Kidney capillary endothelial cell (primary cell): ENCODE results near the gene ALCAM.
"Not testable (repeated sequence)": the region's sequence is repeated elsewhere in the genome, so short reads cannot be mapped to it uniquely, and the experiment has no call there.

Experiments used
- DNase-seq: peaks from one replicate; pipeline ENCODE4 v3.0.0-alpha.2; 2018; ENCODE audit warnings: low spot score

ALCAM gene

GRCh38 chr3:105389759-105390158, 23.1 kb downstream of the ALCAM start:
- not testable (repeated sequence) for DNase-seq

DNA sequence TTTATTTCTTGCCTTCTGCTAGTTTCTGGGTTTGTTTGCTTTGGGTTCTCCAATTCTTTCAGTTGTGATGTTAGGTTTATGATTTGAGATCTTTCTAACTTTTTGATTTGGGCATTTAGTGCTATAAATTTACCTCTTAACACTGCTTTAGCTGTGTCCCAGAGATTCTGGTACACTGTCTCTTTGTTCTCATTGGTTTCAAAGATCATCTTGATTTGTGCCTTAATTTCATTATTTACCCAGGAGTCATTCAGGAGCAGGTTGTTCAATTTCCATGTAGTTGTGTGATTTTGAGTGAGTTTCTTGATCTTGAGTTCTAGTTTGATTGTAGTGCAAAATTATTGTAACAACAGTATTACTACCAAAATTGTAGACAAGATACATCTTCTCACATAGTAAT, 25.9 kb downstream of the ALCAM start:
- not testable (repeated sequence) for DNase-seq

DNA sequence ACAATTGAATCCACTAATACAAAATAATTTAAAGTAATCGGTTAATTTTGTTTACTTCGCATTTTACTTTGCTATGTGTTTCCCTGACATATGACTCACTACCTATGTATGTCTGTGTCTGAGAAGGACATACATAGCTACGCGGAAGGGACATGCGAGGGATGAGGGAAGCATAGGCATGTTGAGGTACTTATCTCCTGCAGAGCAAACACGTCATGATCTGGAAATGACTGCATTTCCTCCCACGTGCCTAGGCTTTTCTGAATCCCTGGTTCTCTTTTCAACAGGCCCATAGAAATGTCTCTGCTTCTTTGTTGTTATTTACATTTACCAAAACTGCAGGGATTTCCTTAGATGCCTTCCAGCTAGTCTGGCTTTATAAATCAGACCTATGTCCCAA, 27.5 kb downstream of the ALCAM start:
- peak; percentile 23 for DNase-seq

DNA sequence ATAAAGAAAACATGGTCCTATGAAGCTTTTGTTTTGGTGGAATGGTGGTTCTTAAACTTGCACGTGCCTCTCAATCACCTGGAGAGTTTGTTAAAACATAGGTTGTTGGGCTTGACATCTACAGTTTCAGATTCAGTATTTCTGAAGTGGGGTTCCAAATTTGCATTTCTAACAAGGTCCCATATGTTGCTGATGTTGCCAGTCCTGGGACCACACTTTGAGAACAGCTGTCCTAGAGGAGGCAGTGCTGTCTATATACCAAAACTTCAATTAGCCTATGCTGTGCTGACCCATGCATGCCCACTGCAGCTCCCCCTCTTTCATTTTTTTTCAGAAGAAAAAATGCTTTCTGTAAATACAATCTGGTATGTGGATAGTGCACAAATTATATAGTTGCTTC, 31.3 kb downstream of the ALCAM start:
- DNase-seq: no peak

DNA sequence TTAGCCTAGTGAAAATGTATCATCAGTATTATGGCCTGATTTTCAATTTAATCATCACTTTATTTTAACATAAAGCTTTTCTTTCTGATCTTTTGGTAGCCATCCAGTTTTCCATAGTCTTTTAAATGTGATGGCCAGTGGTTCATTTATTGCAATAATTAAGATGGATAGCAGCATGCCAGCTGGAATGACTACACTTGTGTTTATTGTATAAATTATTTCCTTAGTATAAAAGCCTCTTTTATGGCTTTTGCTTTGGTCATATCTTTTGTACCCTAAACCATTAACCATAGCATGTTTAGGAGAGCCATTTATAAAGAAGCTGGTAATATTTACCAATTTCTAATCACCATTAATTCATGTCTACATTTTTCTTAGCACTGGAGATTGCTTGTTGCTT, 31.7 kb downstream of the ALCAM start:
- DNase-seq: no peak

GRCh38 chr3:105399062-105399461, 32.4 kb downstream of the ALCAM start:
- no peak for DNase-seq

GRCh38 chr3:105399611-105400010, 32.9 kb downstream of the ALCAM start:
- no peak for DNase-seq

GRCh38 chr3:105401254-105401653, 34.5 kb downstream of the ALCAM start:
- DNase-seq: no peak

- no peak for DNase-seq
Measured at GRCh38 chr3:105401691-105402149, 35.0 kb downstream of the ALCAM start.

DNA sequence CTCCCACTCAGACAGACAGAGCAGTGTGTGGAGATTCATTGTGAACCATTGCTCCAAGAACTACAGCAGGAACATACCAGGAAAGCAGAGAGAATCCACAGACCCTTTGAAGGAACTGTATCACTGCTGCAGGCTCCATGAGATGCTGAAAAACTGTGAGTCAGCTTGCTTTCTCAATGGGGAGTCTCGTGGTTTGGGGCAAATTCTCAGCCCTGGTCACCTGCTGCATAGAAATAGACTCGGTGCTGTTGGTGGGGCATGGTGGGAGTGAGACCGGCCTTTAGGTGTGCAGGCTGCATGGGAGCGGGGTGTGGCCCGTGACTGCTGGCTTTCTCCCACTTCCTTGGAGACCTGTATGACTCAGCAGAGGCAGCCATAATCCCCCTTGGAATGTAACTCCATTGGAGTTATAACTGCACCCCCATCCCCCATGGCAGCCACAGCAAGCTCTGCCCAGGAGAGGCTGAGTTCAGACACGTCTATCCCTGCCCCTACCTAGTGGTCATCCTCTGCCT, 35.6 kb downstream of the ALCAM start:
- no peak for DNase-seq

GRCh38 chr3:105403034-105403433, 36.3 kb downstream of the ALCAM start:
- DNase-seq: not testable (repeated sequence)

GRCh38 chr3:105406268-105406667, 39.6 kb downstream of the ALCAM start:
- DNase-seq: no peak

DNA sequence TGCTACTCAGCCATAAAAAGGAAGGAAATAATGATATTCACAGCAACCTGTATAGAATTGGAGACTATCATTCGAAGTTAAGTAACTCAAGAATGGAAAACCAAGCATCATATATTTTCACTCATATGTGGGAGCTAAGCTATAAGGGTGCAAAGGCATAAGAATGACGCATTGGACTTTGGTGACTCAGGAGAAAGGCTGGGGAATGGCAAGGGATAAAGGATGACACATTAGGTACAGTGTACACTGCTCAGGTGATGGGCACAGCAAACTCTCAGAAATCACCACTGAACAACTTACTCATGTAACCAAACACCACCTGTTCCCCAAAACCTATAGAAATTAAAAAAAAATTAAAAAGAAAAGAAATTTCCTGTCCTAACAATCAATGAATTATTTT, 42.7 kb downstream of the ALCAM start:
- DNase-seq: no peak

- no peak for DNase-seq
Measured at GRCh38 chr3:105413343-105413887, 46.7 kb downstream of the ALCAM start.

- no peak for DNase-seq
Measured at GRCh38 chr3:105414841-105415240, 48.1 kb downstream of the ALCAM start.

DNA sequence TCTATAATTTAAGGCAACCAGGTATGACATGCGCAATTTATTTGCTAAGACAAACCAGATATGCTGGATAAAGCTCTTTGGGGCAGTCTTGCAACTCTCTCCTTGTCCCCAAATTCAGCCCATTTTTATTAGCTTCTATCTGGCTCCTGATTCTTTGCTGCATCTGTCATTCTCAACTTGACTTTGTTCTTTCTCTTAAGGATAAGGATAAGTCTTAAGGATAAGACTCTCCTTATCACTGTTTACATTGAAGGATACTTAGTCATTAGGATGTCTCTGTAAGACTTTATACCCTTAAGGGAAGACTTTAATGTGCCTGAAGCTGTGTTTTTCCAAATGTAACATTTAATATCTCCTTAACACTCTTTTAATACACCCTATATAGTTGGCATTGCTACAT, 49.2 kb downstream of the ALCAM start:
- DNase-seq: no peak

- no peak for DNase-seq
Measured at GRCh38 chr3:105417525-105418289, 51.0 kb downstream of the ALCAM start.

DNA sequence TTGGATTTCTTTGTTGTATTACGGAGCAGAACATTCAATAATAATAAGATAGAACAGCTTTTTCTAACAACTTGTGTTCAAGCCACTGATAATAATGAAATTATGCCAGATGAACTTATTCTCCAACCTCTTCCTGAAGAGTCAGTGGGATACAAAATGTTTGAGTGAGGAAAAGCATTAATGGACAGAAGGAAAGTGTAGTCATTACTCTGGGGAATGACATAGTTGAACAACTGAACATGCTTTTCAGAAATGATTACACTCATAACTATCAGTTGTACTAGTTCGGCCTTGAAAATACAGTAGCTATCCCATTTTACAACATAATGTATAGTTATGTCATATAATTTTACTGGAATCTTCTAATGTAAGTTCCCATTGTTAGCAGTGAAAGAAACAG, 55.9 kb downstream of the ALCAM start:
- DNase-seq: no peak

DNA sequence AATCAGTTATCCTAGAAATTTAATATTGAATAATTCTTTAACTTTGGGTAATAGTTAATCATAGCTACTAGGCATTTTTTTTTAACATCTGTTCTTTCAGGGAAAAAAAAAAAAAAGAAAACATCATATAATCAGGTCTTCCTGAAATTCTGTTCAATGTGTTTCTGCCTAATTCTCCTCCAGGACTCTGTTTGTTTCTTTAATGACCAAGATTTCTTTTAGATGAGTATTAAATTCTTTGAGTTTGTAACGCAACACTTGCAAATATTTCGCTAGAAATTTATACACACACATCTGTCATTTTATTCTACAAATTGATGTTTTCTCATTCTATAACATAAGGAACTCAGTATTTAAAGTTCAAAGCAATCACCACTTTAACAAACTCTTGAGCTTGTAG, 56.7 kb downstream of the ALCAM start:
- DNase-seq: no peak

DNA sequence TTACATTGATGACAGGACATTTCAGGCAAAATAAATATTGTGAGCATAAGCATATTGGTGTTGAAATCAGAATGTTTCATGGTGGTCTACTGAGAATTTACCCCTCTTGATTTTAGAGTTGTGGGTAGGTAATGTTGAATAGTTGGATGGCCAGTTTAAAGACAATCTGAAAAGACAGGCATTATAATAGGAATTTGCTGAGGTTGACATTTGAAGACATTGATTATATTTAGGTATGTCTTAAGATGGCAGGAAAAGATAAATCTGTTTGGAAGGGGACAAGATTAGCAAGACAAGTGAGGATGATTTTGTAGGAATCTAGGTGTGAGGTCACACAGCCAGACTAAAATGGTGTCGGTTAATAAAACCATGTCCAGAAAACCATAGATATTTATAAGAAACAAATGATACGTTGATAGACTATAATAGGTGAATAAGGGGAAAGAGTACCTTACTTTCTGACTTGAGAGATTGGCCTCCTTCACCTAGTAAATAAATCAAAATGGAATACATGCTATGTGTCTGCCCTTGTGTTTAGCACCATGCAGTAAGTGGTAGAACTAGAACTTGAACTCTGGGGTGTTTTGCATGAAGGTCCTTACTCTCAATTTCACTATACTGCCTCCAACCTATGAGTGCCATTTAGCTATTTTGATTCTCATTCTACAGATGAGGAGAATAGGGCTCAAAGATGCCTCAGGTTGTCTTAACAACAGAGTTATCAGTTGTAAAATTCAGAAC, 57.9 kb downstream of the ALCAM start:
- no peak for DNase-seq

GRCh38 chr3:105425153-105425502, 58.4 kb downstream of the ALCAM start:
- no peak for DNase-seq

DNA sequence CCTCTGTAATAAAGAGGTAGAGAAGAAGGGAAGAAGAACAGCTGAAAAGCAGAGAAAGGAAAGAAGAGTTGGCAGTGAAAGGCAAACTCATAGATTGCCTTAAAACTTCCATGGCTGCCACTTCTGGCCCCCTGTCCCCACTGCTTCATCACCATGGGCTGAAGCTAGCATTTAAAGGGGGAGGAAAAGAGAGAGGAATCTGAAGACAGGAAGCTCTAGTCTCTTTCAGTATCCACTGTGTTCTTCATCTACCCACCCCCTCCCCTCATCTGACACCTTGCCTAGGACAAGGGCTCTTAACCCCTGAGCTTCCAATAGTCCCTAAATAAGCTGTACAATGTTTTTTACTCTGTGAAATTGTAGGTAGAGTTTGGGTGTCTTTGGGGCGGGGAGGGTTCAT, 60.6 kb downstream of the ALCAM start:
- DNase-seq: no peak
